ENCODE results near the gene HK1.

The HK1 gene

DNA sequence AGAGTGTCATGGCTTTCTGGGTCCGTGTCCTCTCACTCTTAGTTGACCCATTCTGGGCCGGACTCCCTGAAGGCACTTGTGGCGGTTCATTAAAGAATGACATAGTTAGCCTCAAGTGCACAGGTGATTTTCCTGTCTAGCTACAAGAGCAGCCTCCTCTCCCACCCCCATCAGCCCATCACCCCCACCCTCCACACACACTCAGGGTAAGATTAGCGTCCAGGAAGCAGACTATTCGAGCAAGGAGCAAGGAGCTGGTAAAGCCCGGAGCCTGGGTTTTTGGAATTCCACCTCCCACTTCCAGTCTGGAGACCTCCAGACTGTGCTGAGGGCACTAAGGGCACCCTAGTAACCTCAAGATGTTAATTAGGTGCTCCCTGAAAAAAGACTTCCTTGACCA, 98.9 kb downstream of the HK1 start:
- Histone ChIP-seq H3K9ac (ENCODE audit: low read depth, low read length) (no peak overlapping the region), H3K9me3 (ENCODE audit: insufficient read depth, low read length, severe bottlenecking) (no peaks in the 10 kb centered on the region), H3K27me3 (ENCODE audit: insufficient read depth, low read length, poor library complexity) (no peaks in the 10 kb centered on the region), H3K36me3 (ENCODE audit: insufficient read depth, low read length) (peaks cover 68% of the 10 kb centered on the region), H3K27ac (ENCODE audit: low read length) (no peak overlapping the region), H2AFZ (ENCODE audit: low read depth, low read length) (no peak overlapping the region), H3K4me2 (ENCODE audit: insufficient read depth, low read length) (no peak overlapping the region), H3K4me3 (ENCODE audit: low read depth in 1 of 2, low read length in 2 of 2) (no peak overlapping the region), H3K4me1 (ENCODE audit: insufficient read depth, low read length) (no peaks in the 10 kb centered on the region), H3K79me2 (ENCODE audit: insufficient read depth, low read length) (no peaks in the 10 kb centered on the region), H4K20me1 (ENCODE audit: insufficient read depth, low read length) (peaks cover 10% of the 10 kb centered on the region)
- ATAC-seq (ENCODE audit: insufficient read depth, low read depth) (no peak), DNase-seq (no peak)
- TF ChIP-seq, protein P1, sequence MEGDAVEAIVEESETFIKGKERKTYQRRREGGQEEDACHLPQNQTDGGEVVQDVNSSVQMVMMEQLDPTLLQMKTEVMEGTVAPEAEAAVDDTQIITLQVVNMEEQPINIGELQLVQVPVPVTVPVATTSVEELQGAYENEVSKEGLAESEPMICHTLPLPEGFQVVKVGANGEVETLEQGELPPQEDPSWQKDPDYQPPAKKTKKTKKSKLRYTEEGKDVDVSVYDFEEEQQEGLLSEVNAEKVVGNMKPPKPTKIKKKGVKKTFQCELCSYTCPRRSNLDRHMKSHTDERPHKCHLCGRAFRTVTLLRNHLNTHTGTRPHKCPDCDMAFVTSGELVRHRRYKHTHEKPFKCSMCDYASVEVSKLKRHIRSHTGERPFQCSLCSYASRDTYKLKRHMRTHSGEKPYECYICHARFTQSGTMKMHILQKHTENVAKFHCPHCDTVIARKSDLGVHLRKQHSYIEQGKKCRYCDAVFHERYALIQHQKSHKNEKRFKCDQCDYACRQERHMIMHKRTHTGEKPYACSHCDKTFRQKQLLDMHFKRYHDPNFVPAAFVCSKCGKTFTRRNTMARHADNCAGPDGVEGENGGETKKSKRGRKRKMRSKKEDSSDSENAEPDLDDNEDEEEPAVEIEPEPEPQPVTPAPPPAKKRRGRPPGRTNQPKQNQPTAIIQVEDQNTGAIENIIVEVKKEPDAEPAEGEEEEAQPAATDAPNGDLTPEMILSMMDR (IDR thresholded peaks at IDR 0.05; ENCODE audit: borderline replicate concordance, extremely low read depth, low read length, poor library complexity, severe bottlenecking) = no peak
- no peak for TF ChIP-seq EZH2 (IDR thresholded peaks at IDR 0.05; ENCODE audit: borderline replicate concordance, low read depth, low read length, severe bottlenecking)

DNA sequence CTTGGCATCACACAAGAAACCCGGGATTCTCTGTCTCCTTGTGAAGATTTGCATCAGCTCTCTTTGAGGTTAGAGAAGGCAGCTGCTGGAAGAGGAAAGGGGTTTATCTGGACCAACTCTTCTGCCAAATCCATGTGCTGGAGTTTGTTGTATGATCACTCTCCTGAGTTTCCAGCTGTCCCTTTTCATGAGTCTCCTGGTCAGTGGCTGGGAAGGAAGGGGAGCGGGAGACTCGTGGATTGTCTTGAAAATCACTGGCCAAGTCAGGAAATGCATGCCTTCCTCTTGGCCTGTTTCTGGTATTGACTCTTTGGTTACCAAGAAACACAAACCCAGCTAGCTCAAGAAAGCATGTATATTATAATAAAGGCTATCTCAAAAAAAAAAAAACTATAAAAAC, 99.6 kb downstream of the HK1 start:
- no peak overlapping the region for H3K4me2 ChIP-seq (ENCODE audit: insufficient read depth, low read length)
- H3K79me2 ChIP-seq (ENCODE audit: insufficient read depth, low read length) = no peaks in the 10 kb centered on the region
- H3K27ac ChIP-seq (ENCODE audit: low read length) = no peak overlapping the region
- no peak overlapping the region for H3K4me3 ChIP-seq (ENCODE audit: low read depth in 1 of 2, low read length in 2 of 2)
- ATAC-seq (ENCODE audit: insufficient read depth, low read depth) (no peak), DNase-seq (no peak)
- H3K9me3 ChIP-seq (ENCODE audit: insufficient read depth, low read length, severe bottlenecking) = no peaks in the 10 kb centered on the region
- no peaks in the 10 kb centered on the region for H3K27me3 ChIP-seq (ENCODE audit: insufficient read depth, low read length, poor library complexity)
- TF ChIP-seq EZH2 (IDR thresholded peaks at IDR 0.05; ENCODE audit: borderline replicate concordance, low read depth, low read length, severe bottlenecking) = no peak
- TF ChIP-seq, protein P1 (IDR thresholded peaks at IDR 0.05; ENCODE audit: borderline replicate concordance, extremely low read depth, low read length, poor library complexity, severe bottlenecking) = no peak
- H4K20me1 ChIP-seq (ENCODE audit: insufficient read depth, low read length) = peaks cover 15% of the 10 kb centered on the region
- H3K36me3 ChIP-seq (ENCODE audit: insufficient read depth, low read length) = peaks cover 73% of the 10 kb centered on the region
- H3K9ac ChIP-seq (ENCODE audit: low read depth, low read length) = no peak overlapping the region
- no peak overlapping the region for H2AFZ ChIP-seq (ENCODE audit: low read depth, low read length)
- no peaks in the 10 kb centered on the region for H3K4me1 ChIP-seq (ENCODE audit: insufficient read depth, low read length)

DNA sequence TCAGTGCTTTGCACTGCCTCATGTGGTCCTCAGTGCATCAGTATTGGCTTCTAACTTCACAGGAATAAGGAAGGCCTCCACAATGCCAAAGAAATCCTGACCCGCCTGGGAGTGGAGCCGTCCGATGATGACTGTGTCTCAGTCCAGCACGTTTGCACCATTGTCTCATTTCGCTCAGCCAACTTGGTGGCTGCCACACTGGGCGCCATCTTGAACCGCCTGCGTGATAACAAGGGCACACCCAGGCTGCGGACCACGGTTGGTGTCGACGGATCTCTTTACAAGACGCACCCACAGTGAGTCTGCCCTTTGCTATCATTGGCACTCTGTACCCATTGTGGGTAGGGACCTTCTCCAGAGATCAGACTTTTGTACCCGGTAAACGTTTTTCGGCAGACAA, 101.5 kb downstream of the HK1 start:
- ATAC-seq (ENCODE audit: insufficient read depth, low read depth) (no peak), DNase-seq (no peak)
- H3K4me2 ChIP-seq (ENCODE audit: insufficient read depth, low read length) = no peak overlapping the region
- no peaks in the 10 kb centered on the region for H3K9me3 ChIP-seq (ENCODE audit: insufficient read depth, low read length, severe bottlenecking)
- no peaks in the 10 kb centered on the region for H3K79me2 ChIP-seq (ENCODE audit: insufficient read depth, low read length)
- H3K9ac ChIP-seq (ENCODE audit: low read depth, low read length) = no peak overlapping the region
- TF ChIP-seq, protein P1 (IDR thresholded peaks at IDR 0.05; ENCODE audit: borderline replicate concordance, extremely low read depth, low read length, poor library complexity, severe bottlenecking) = no peak
- TF ChIP-seq EZH2 (IDR thresholded peaks at IDR 0.05; ENCODE audit: borderline replicate concordance, low read depth, low read length, severe bottlenecking) = no peak
- H3K27ac ChIP-seq (ENCODE audit: low read length) = no peak overlapping the region
- no peak overlapping the region for H3K4me3 ChIP-seq (ENCODE audit: low read depth in 1 of 2, low read length in 2 of 2)
- H3K36me3 ChIP-seq (ENCODE audit: insufficient read depth, low read length) = peaks cover 79% of the 10 kb centered on the region
- H4K20me1 ChIP-seq (ENCODE audit: insufficient read depth, low read length) = peaks cover 11% of the 10 kb centered on the region
- no peak overlapping the region for H2AFZ ChIP-seq (ENCODE audit: low read depth, low read length)
- no peaks in the 10 kb centered on the region for H3K4me1 ChIP-seq (ENCODE audit: insufficient read depth, low read length)
- no peaks in the 10 kb centered on the region for H3K27me3 ChIP-seq (ENCODE audit: insufficient read depth, low read length, poor library complexity)
